Right lung (tissue), 5 donors: ENCODE data around the gene WNT7A. TPM values are rescaled to one million over a fixed set of nuclear protein-coding genes. Genes with fewer than 3 reads are reported as not detected.
"Not testable (repeated sequence)": the region's sequence is repeated elsewhere in the genome, so short reads cannot be mapped to it uniquely, and the experiment has no call there.

Experiments
- DNase-seq, 2 donors: peaks; one replicate each; pipeline ENCODE4 v3.0.0-alpha.2; 2013
- polyA plus RNA-seq, 5 donors: library from polyadenylated mRNA; unstranded; fragments of 120-200 nt; gene quantifications; one replicate each; pipeline versions ENCODE4 v1.2.1 to v1.2.3, GENCODE V29; 2013; ENCODE audit warnings: inconsistent platforms in 1 of 5, low replicate concordance in 1 of 5; ENCODE audit not compliant: insufficient read length in 5 of 5, insufficient read depth in 1 of 5

The WNT7A gene
- polyA plus RNA-seq, 5 donors = 0.44 to 1.5 (median 0.79) TPM

GRCh38 chr3:13866041-13866965, 13.6 kb downstream of the WNT7A start:
- no peak for DNase-seq

GRCh38 chr3:13865581-13865980, 14.3 kb downstream of the WNT7A start:
- no peak for DNase-seq

GRCh38 chr3:13865106-13865505, 14.8 kb downstream of the WNT7A start:
- DNase-seq = no peak

- DNase-seq = no peak
Observed at GRCh38 chr3:13863965-13864595, 15.8 kb downstream of the WNT7A start.

GRCh38 chr3:13863382-13863952, 16.4 kb downstream of the WNT7A start:
- no peak for DNase-seq

GRCh38 chr3:13861461-13861860, 18.4 kb downstream of the WNT7A start:
- DNase-seq = no peak

GRCh38 chr3:13860001-13860400, 19.9 kb downstream of the WNT7A start:
- no peak for DNase-seq

GRCh38 chr3:13858768-13859520, 20.9 kb downstream of the WNT7A start:
- DNase-seq = no peak

- no peak for DNase-seq
Observed at GRCh38 chr3:13857702-13858380, 22.0 kb downstream of the WNT7A start.

GRCh38 chr3:13856628-13857027, 23.2 kb downstream of the WNT7A start:
- DNase-seq = not testable (repeated sequence)

GRCh38 chr3:13856006-13856405, 23.9 kb downstream of the WNT7A start:
- no peak for DNase-seq

GRCh38 chr3:13854492-13854891, 25.4 kb downstream of the WNT7A start:
- no peak for DNase-seq

GRCh38 chr3:13853978-13854296, 25.9 kb downstream of the WNT7A start:
- DNase-seq = no peak

GRCh38 chr3:13853256-13853977, 26.5 kb downstream of the WNT7A start:
- DNase-seq = no peak

GRCh38 chr3:13852638-13853009, 27.2 kb downstream of the WNT7A start:
- no peak for DNase-seq

GRCh38 chr3:13851997-13852637, 27.8 kb downstream of the WNT7A start:
- no peak for DNase-seq

- no peak for DNase-seq
Observed at GRCh38 chr3:13851091-13851849, 28.6 kb downstream of the WNT7A start.

GRCh38 chr3:13850161-13850945, 29.5 kb downstream of the WNT7A start:
- peak; percentile 32 to 38 for DNase-seq

GRCh38 chr3:13849018-13849417, 30.9 kb downstream of the WNT7A start:
- no peak for DNase-seq
